H1 (cell line): ENCODE data around the gene MEDAG. TPM values are rescaled to one million over a fixed set of nuclear protein-coding genes. Genes with fewer than 3 reads are reported as not detected.

ENCODE experiments used
- CTCF ChIA-PET: fragments of 300-600 bp; sonication (Branson Sonifier 250); formaldehyde crosslinking; loops from one replicate; lab custom pipeline; 2021; ENCODE audit not compliant: partially characterized antibody; lab: Charles Lee
- POLR2A ChIA-PET: fragments of 300-600 bp; sonication (Branson Sonifier 250); formaldehyde crosslinking; loops from one replicate; lab custom pipeline; 2021; ENCODE audit warnings: inconsistent platforms; ENCODE audit not compliant: partially characterized antibody; lab: Charles Lee
- DNase-seq, 2 experiments: peaks; one replicate each; pipeline versions ENCODE4 v3.0.0 to v3.0.0-alpha.2; 2010 to 2022; ENCODE audit warnings: low spot score in 2 of 2, low read depth in 1 of 2, mixed read lengths in 1 of 2
- FAIRE-seq: peaks from 2 replicates; lab custom pipeline; 2011; peaks lifted over from hg19 to GRCh38; lab: Jason Lieb, UNC
- H2AFZ ChIP-seq: 2 replicates; pipeline ENCODE4 v1.8.1; 2012; ENCODE audit warnings: low read length, inconsistent platforms
- H2AK5ac ChIP-seq: 2 replicates; pipeline ENCODE4 v1.6.1; 2013; ENCODE audit warnings: low read depth, low read length
- H2BK120ac ChIP-seq: replicated peaks from 2 replicates; pipeline ENCODE3; 2013; ENCODE audit warnings: low read depth, low read length, inconsistent platforms
- H2BK12ac ChIP-seq: 2 replicates; pipeline ENCODE4 v1.6.1; 2013; ENCODE audit warnings: low read depth, low read length
- H2BK15ac ChIP-seq: 2 replicates; pipeline ENCODE4 v1.6.1; 2013; ENCODE audit warnings: low read length
- H2BK20ac ChIP-seq: 2 replicates; pipeline ENCODE4 v1.6.1; 2013; ENCODE audit warnings: low read length
- H2BK5ac ChIP-seq: 2 replicates; pipeline ENCODE4 v1.6.1; 2013; ENCODE audit warnings: low read depth, low read length
- H3K14ac ChIP-seq: 2 replicates; pipeline ENCODE4 v1.6.1; 2013; ENCODE audit warnings: inconsistent platforms; ENCODE audit not compliant: insufficient read length
- H3K18ac ChIP-seq: 2 replicates; pipeline ENCODE4 v1.6.1; 2013; ENCODE audit warnings: low read length; ENCODE audit errors: extremely low read depth
- H3K23ac ChIP-seq: 2 replicates; pipeline ENCODE4 v1.6.1; 2013; ENCODE audit warnings: inconsistent platforms; ENCODE audit not compliant: insufficient read length
- H3K23me2 ChIP-seq: 2 replicates; pipeline ENCODE4 v1.6.1; 2013; ENCODE audit warnings: low read depth, low read length
- H3K27ac ChIP-seq: 2 replicates; pipeline ENCODE4 v1.6.1; 2011; ENCODE audit warnings: low read depth, low read length, inconsistent platforms
- H3K27me3 ChIP-seq, 4 experiments: replicated peaks in 1 of 4; 1 replicate in 1 of 4; 2 replicates in 3 of 4; pipeline versions ENCODE4 v1.6.1 to v1.8.1; 2011 to 2013; ENCODE audit warnings: low read length in 3 of 4, mild to moderate bottlenecking in 3 of 4, inconsistent platforms in 2 of 4, mixed read lengths in 2 of 4, moderate library complexity in 1 of 4; ENCODE audit not compliant: control insufficient read depth in 3 of 4, insufficient read depth in 3 of 4; ENCODE audit errors: extremely low read depth in 1 of 4
- H3K36me3 ChIP-seq, 4 experiments: 2 replicates each; pipeline versions ENCODE4 v1.6.1 to v1.8.1; 2011 to 2013; ENCODE audit warnings: mild to moderate bottlenecking in 4 of 4, low read length in 3 of 4, moderate library complexity in 2 of 4, control low read depth in 1 of 4, inconsistent platforms in 1 of 4; ENCODE audit not compliant: insufficient read depth in 4 of 4, control insufficient read depth in 2 of 4
- H3K4ac ChIP-seq: replicated peaks from 2 replicates; pipeline ENCODE3; 2013; ENCODE audit warnings: low read length, low read depth, mixed read lengths, inconsistent platforms; ENCODE audit not compliant: insufficient read length
- H3K4me1 ChIP-seq, 4 experiments: replicated peaks in 1 of 4; 1 replicate in 1 of 4; 2 replicates in 3 of 4; pipeline versions ENCODE4 v1.6.1 to v1.8.1; 2011 to 2013; ENCODE audit warnings: low read length in 3 of 4, inconsistent platforms in 2 of 4, mixed read lengths in 1 of 4; ENCODE audit not compliant: insufficient read depth in 4 of 4, control insufficient read depth in 3 of 4
- H3K4me2 ChIP-seq, 2 experiments: 2 replicates each; pipeline versions ENCODE4 v1.6.1 to v1.8.1; 2011 to 2013; ENCODE audit warnings: low read depth in 2 of 2, low read length in 2 of 2, control low read depth in 1 of 2, inconsistent platforms in 1 of 2, mild to moderate bottlenecking in 1 of 2; ENCODE audit not compliant: insufficient read depth in 1 of 2
- H3K4me3 ChIP-seq, 4 experiments: fragments of 200-600, 300-600 bp in 1 of 4; sonication (generic), shearing (Covaris generic), sonication (Bioruptor Twin) in 1 of 4; 2 replicates each; pipeline versions ENCODE4 v1.5.1 to v1.8.1; 2011 to 2016; ENCODE audit warnings: low read length in 4 of 4, low read depth in 3 of 4, control low read depth in 2 of 4, inconsistent platforms in 2 of 4, mild to moderate bottlenecking in 2 of 4, mixed read lengths in 1 of 4, moderate library complexity in 1 of 4; ENCODE audit not compliant: insufficient read depth in 2 of 4; ENCODE audit errors: extremely low read depth in 1 of 4
- H3K56ac ChIP-seq: replicated peaks from 2 replicates; pipeline ENCODE3; 2013; ENCODE audit warnings: low read depth, mild to moderate bottlenecking, mixed read lengths, low read length, inconsistent platforms; ENCODE audit not compliant: insufficient read length
- H3K79me1 ChIP-seq: 2 replicates; pipeline ENCODE4 v1.6.1; 2013; ENCODE audit warnings: low read depth, low read length, control low read depth
- H3K79me2 ChIP-seq, 2 experiments: 2 replicates each; pipeline versions ENCODE4 v1.6.1 to v1.8.1; 2012 to 2013; ENCODE audit warnings: low read length in 2 of 2, mild to moderate bottlenecking in 2 of 2, inconsistent platforms in 1 of 2; ENCODE audit not compliant: insufficient read depth in 2 of 2, control insufficient read depth in 1 of 2
- H3K9ac ChIP-seq, 4 experiments: replicated peaks in 1 of 4; 1 replicate in 1 of 4; 2 replicates in 3 of 4; pipeline versions ENCODE4 v1.6.1 to v1.8.1; 2011 to 2013; ENCODE audit warnings: low read depth in 3 of 4, low read length in 3 of 4, control low read depth in 2 of 4, mild to moderate bottlenecking in 2 of 4, moderate library complexity in 2 of 4, inconsistent platforms in 1 of 4; ENCODE audit errors: extremely low read depth in 1 of 4
- H3K9me3 ChIP-seq, 2 experiments: 2 replicates each; pipeline versions ENCODE4 v1.6.1 to v1.8.1; 2012 to 2013; ENCODE audit warnings: mild to moderate bottlenecking in 2 of 2, moderate library complexity in 2 of 2, control low read depth in 1 of 2, inconsistent platforms in 1 of 2, low read depth in 1 of 2, low read length in 1 of 2, mixed read lengths in 1 of 2; ENCODE audit not compliant: insufficient read depth in 2 of 2
- H4K20me1 ChIP-seq, 2 experiments: replicated peaks in 1 of 2; 2 replicates each; pipeline versions ENCODE3 to v1.8.1; 2011 to 2013; ENCODE audit warnings: inconsistent platforms in 2 of 2, low read length in 2 of 2, mild to moderate bottlenecking in 1 of 2; ENCODE audit not compliant: insufficient read depth in 2 of 2, control insufficient read depth in 1 of 2
- H4K5ac ChIP-seq: 2 replicates; pipeline ENCODE4 v1.6.1; 2013; ENCODE audit warnings: low read length, low read depth, mixed read lengths, inconsistent platforms; ENCODE audit not compliant: insufficient read length
- H4K8ac ChIP-seq: 2 replicates; pipeline ENCODE4 v1.8.0; 2013; ENCODE audit warnings: mild to moderate bottlenecking, moderate library complexity, low read length, inconsistent platforms; ENCODE audit not compliant: insufficient read depth; ENCODE audit errors: extremely low read depth
- H4K91ac ChIP-seq: replicated peaks from 2 replicates; pipeline ENCODE3; 2013; ENCODE audit warnings: low read length, mixed read lengths, inconsistent platforms; ENCODE audit not compliant: insufficient read length
- BACH1 ChIP-seq: IDR thresholded peaks from 2 replicates; pipeline ENCODE4 v1.6.1; 2012; ENCODE audit warnings: low read length, improper control_type of control experiment
- BCL11A ChIP-seq, 2 experiments: IDR thresholded peaks; one replicate each; pipeline ENCODE4 v1.6.1; 2011; ENCODE audit warnings: low read depth in 2 of 2, low read length in 2 of 2, mild to moderate bottlenecking in 2 of 2
- CHD1 ChIP-seq: IDR thresholded peaks from 2 replicates; pipeline ENCODE4 v1.6.1; 2012; ENCODE audit warnings: low read depth, low read length, improper control_type of control experiment
- FOSL1 ChIP-seq: IDR thresholded peaks from 2 replicates; pipeline ENCODE4 v1.6.1; 2011; ENCODE audit warnings: mild to moderate bottlenecking, low read depth, low read length, moderate library complexity; ENCODE audit not compliant: insufficient read depth
- NANOG ChIP-seq: IDR thresholded peaks from 2 replicates; pipeline ENCODE4 v1.6.1; 2011; ENCODE audit warnings: low read length, low read depth, mild to moderate bottlenecking, inconsistent platforms; ENCODE audit not compliant: insufficient read depth, poor library complexity, severe bottlenecking
- PHF8 ChIP-seq: fragments of 200-600 bp; sonication (generic); conservative IDR thresholded peaks from 2 replicates; pipeline ENCODE4 v1.7.1; 2012; ENCODE audit warnings: low read depth, mild to moderate bottlenecking, inconsistent platforms, low read length, moderate library complexity
- RBBP5 ChIP-seq: IDR thresholded peaks from 2 replicates; pipeline ENCODE4 v1.7.1; 2012; ENCODE audit warnings: low read depth, mild to moderate bottlenecking, inconsistent platforms, low read length, moderate library complexity, borderline replicate concordance
- SIX5 ChIP-seq: IDR thresholded peaks from 2 replicates; pipeline ENCODE4 v1.6.1; 2011; ENCODE audit warnings: mild to moderate bottlenecking, low read depth, low read length
- SP1 ChIP-seq: IDR thresholded peaks from 2 replicates; pipeline ENCODE4 v1.6.1; 2011; ENCODE audit warnings: low read depth, low read length
- WGBS, 2 experiments: shearing (Covaris generic) in 1 of 2; methylation state at CpG; one replicate each; pipeline versions ENCODE4 v1.1.6 to v1.1.7; 2013 to 2015; ENCODE audit warnings: low lambda C conversion rate in 2 of 2, mixed read lengths in 2 of 2, inconsistent platforms in 1 of 2, low coverage in 1 of 2, missing lambda C conversion rate in 1 of 2; ENCODE audit not compliant: insufficient replicate concordance in 2 of 2, insufficient coverage in 1 of 2, insufficient read length in 1 of 2; ENCODE audit errors: extremely low coverage in 1 of 2, missing lambda C conversion rate in 1 of 2; 5-methylcytosine and 5-hydroxymethylcytosine counted together
- polyA plus RNA-seq, 7 experiments: library from polyadenylated mRNA; depleted of rRNA in 3 of 7; stranded (reverse) in 5 of 7; unstranded in 2 of 7; fragments of >200 nt in 5 of 7; fragments of 200-250 nt in 2 of 7; gene quantifications; 1 replicate in 5 of 7; 2 replicates in 1 of 7; 4 replicates in 1 of 7; pipeline versions ENCODE4 v1.2.1 to v1.2.3, GENCODE V29; 2011 to 2013; ENCODE audit warnings: missing spikeins in 2 of 7, mixed read lengths in 2 of 7
- total RNA-seq: library from RNA; stranded (reverse); fragmentation: NEBNext Ultra II Directional; extraction: Animal tissue kit (Norgen Biotek cat#: 25700); gene quantifications from 2 replicates; pipeline ENCODE4 v1.2.1, GENCODE V29; 2021

The MEDAG gene
- total and polyA plus RNA-seq, 2 of the 8 experiments (the other 6 are each of a cell fraction or from before 2014, with no cell fraction given) = 2.1 to 3.1 TPM

DNA sequence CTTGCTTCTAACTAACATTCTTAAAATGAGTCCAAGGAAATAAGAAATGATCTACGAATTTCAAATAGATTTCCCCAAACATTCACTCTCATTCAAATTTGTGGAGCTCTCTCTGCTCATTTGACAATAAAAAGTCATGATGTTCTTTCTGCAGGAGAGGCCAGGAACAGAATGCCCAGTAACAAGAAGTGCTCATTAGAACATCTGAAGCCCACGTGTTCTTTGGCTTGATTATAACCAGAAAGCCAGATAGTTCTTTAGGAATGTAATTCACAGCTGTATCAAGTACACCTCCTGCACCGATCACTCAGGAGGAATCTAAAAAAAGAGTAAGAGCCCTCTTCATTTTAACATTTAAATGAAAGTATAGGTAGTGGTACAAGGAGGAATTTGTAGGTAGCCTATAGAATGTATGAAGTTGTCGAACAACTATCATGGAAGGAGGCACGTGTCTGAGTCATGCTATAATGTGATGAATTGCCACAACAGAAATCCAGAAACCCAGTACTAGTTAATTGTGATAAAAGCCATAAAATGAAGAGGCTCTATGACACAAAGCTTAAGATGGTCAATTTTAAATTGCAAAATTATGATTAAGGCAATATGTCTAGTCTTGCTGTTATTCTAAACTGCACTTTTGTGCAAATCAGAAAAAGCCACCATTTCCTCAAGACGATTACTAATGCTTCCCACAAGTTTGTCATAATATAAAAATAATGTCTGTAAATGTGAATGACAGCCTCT is 12.8 kb downstream of the MEDAG start:
- Histone ChIP-seq H4K8ac (no peak overlapping the region), H2AFZ (no peak overlapping the region), H2AK5ac (no peak overlapping the region), H2BK15ac (no peak overlapping the region), H4K91ac (no peak overlapping the region), H2BK20ac (no peak overlapping the region), H2BK12ac (no peak overlapping the region), H3K27ac (no peak overlapping the region), H3K4me1 (no peaks in the 10 kb centered on the region; a peak in 1 of 7 replicates), H2BK5ac (no peak overlapping the region), H4K5ac (no peak overlapping the region), H3K23ac (no peak overlapping the region), H3K36me3 (no peaks in the 10 kb centered on the region), H3K14ac (no peak overlapping the region), H3K56ac (no peak overlapping the region), H3K4me3 (no peak overlapping the region), H3K9ac (no peak overlapping the region), H3K18ac (no peak overlapping the region), H3K23me2 (no peaks in the 10 kb centered on the region), H2BK120ac (no peak overlapping the region), H3K9me3 (no peaks in the 10 kb centered on the region), H3K79me1 (no peaks in the 10 kb centered on the region), H3K27me3 (no peaks in the 10 kb centered on the region; a peak in 2 of 7 replicates), H3K4me2 (no peak overlapping the region), H3K4ac (no peak overlapping the region), H3K79me2 (no peaks in the 10 kb centered on the region), H4K20me1 (no peaks in the 10 kb centered on the region)
- POLR2A ChIA-PET = no interaction called here
- 77% methylated on average over 6 of the region's 6 CpGs; no CpG with 5 or more reads in 1 of the 2 experiments for WGBS, 2 experiments
- CTCF ChIA-PET = interaction anchor here (1.5 kb wide), 1 partner anchor 61 kb away, joined by 3 read pairs; no protein-coding TSS in a partner anchor
- no peak for DNase-seq
- FAIRE-seq = no peak
- TF ChIP-seq PHF8 (no peak), RBBP5 (no peak), BCL11A (IDR thresholded peaks at IDR 0.05; ENCODE audit: low read depth in 2 of 2, low read length in 2 of 2) (no peak), FOSL1 (no peak), SIX5 (no peak), SP1 (no peak), CHD1 (no peak), NANOG (no peak), BACH1 (no peak)
